ENCODE results near the gene PPIF. TPM values are rescaled to one million over a fixed set of nuclear protein-coding genes. Genes with fewer than 3 reads are reported as not detected.

PPIF gene
- total and polyA plus RNA-seq, 2 donors: 13.6 to 34.9 TPM

DNA sequence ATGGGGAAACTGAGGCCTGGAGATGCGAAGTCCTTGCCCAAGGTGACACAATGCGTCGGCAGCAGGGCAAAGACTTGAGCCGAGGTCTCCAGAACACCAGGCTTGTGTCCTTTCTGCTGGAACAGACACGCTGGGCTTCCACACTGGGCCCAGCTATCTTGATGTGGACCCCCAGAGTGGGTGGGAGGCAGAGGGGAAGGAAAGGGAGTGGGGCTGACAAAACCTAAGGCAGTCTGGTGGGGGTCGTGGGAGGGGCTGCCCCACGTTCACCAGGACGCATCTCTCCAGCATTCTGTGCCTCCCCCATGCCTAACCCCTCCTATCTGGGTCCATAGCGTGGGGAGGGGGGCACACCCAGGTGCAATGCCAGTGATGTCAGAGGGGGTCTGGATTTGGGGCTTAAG, 38.1 kb downstream of the PPIF start:
- DNase-seq (ENCODE audit: low read depth in 6 of 9, low spot score in 9 of 9): no peak

DNA sequence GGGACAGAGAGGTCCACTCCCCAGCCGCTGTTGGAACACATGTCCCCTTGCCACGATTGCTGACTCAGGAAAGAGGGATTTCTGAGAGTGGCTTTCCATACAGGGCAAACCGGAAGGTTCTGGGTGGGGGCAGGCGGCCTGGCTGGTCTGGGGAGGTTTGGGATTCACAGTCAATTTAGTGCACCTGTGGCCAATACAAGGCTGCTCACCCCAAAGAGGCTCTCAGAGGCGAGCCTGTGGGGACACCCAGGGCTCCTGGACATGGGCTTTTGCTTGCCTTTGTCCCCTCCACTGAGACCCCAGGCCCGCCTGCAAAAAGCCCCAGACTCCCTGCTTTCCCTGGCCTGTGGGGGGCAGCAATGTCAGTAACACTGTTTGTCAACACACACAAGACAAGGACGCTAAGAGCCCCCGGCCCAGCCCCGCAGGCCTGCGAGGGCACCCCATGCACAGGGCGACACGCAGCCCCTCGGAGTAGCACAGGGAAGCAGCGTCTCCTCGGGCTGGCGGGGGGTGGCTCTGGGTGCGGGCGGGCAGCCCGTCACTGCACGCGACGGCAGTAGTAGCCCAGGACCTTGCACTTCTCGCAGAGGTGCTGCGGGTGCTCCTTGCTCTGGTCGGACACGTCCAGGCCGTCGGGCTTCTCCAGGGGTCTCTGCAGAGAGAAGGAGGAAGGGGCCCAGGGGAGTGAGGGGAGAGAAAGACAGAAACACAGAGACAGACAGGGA, 38.7 kb downstream of the PPIF start:
- peaks cover 0 to 8% of the 10 kb centered on the region in 2 donors for H3K4me1 ChIP-seq (ENCODE audit: control insufficient read depth in 2 of 2, insufficient read depth in 2 of 2, low read length in 2 of 2)
- H3K27me3 ChIP-seq (ENCODE audit: control insufficient read depth in 2 of 2, insufficient read depth in 1 of 2, low read length in 1 of 2): no peaks in the 10 kb centered on the region
- H3K9me3 ChIP-seq (ENCODE audit: control insufficient read depth in 2 of 2, insufficient read depth in 1 of 2, low read length in 1 of 2): no peaks in the 10 kb centered on the region
- no peak for DNase-seq (ENCODE audit: low read depth in 6 of 9, low spot score in 9 of 9)
- WGBS: 96% methylated on average over 28 of the region's 28 CpGs
- H3K36me3 ChIP-seq (ENCODE audit: control insufficient read depth in 2 of 2, insufficient read depth in 2 of 2, low read length in 1 of 2): no peaks in the 10 kb centered on the region
- no peak overlapping the region for H3K27ac ChIP-seq (ENCODE audit: low read depth in 1 of 2, low read length in 1 of 2)
- H3K4me3 ChIP-seq (ENCODE audit: low read length in 2 of 2): no peak overlapping the region

More for the DNA sequence above, 38.1 kb downstream of the PPIF start:
- no peaks in the 10 kb centered on the region for H3K27me3 ChIP-seq (ENCODE audit: control insufficient read depth in 2 of 2, insufficient read depth in 1 of 2, low read length in 1 of 2)
- no peak overlapping the region for H3K27ac ChIP-seq (ENCODE audit: low read depth in 1 of 2, low read length in 1 of 2)
- H3K4me3 ChIP-seq (ENCODE audit: low read length in 2 of 2): no peak overlapping the region
- H3K9me3 ChIP-seq (ENCODE audit: control insufficient read depth in 2 of 2, insufficient read depth in 1 of 2, low read length in 1 of 2): no peaks in the 10 kb centered on the region
- no peaks in the 10 kb centered on the region for H3K36me3 ChIP-seq (ENCODE audit: control insufficient read depth in 2 of 2, insufficient read depth in 2 of 2, low read length in 1 of 2)
- peaks cover 0 to 2% of the 10 kb centered on the region in 2 donors for H3K4me1 ChIP-seq (ENCODE audit: control insufficient read depth in 2 of 2, insufficient read depth in 2 of 2, low read length in 2 of 2)
- WGBS: 94% methylated on average over 9 of the region's 9 CpGs

DNA sequence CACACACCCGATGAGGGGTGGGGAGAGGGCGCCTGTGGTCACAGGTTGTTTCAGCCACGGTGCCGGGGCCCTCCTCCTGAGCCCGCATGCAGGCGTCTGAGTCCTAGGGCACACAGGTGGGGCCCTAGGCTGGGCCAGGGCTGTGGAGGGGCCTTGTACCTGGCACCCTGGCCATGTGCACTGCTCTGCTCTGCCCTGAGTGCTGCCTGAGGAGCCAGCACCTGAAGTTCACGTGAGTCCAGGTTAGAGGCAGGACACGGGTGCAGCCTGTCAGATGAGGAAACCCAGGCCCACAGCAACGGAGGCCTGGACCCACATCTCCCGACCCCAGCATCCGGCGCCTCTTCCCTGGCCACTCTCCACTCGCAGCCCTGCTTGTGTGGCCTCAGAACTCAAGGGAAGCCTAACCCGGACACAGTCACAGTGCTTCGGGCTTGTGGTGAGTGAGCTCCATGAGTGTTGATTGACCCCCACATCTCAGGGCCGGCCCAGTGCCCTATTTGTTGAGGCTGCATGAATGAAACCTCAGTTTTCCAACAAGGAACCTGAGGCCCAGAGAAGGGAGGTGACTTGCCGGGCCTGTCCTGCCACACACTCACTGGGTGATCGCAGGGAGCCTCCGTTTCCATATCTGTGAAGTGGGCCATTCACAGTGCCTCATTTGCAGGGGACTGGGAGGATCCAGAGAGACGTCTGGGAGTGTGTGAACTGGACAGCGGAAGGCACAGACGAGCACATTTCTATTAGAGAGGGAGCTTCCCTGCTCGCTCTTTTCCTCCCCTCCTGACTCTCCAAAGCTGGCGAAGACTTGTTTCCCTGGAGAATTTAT, 39.6 kb downstream of the PPIF start:
- Histone ChIP-seq H3K4me3 (ENCODE audit: low read length in 2 of 2) (no peak overlapping the region), H3K27ac (ENCODE audit: low read depth in 1 of 2, low read length in 1 of 2) (no peak overlapping the region), H3K27me3 (ENCODE audit: control insufficient read depth in 2 of 2, insufficient read depth in 1 of 2, low read length in 1 of 2) (no peaks in the 10 kb centered on the region), H3K9me3 (ENCODE audit: control insufficient read depth in 2 of 2, insufficient read depth in 1 of 2, low read length in 1 of 2) (no peaks in the 10 kb centered on the region), H3K36me3 (ENCODE audit: control insufficient read depth in 2 of 2, insufficient read depth in 2 of 2, low read length in 1 of 2) (no peaks in the 10 kb centered on the region), H3K4me1 (ENCODE audit: control insufficient read depth in 2 of 2, insufficient read depth in 2 of 2, low read length in 2 of 2) (peaks cover 0 to 8% of the 10 kb centered on the region in 2 donors)
- no peak for DNase-seq (ENCODE audit: low read depth in 6 of 9, low spot score in 9 of 9)
- 86% methylated on average over 24 of the region's 24 CpGs for WGBS

DNA sequence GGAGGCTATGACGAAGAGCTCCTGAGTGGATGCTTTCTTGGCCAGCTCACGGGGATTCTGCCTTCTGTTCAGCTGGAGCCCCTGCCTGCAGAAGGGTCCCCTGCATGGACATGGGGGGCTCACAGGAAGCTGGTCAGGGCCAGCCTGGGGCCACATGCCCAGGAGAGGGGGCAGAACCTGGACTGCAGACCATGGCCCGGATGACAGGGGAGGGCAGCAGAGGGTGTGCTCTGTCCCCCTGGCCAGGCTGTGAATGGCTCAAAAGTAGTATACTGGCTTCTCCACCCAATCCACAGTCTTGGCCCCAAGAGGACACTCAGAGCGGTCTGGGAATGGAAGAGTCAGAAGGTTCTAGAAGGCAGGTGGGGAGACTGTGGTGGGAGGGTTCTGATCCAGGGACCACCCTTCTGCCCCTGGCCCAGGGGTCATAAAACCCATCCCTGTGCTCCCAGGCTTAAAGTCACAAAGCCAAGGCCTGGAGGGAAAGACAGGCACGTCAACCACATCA, 40.3 kb downstream of the PPIF start:
- no peak overlapping the region for H3K4me3 ChIP-seq (ENCODE audit: low read length in 2 of 2)
- WGBS: 86% methylated on average over 5 of the region's 5 CpGs
- H3K9me3 ChIP-seq (ENCODE audit: control insufficient read depth in 2 of 2, insufficient read depth in 1 of 2, low read length in 1 of 2): no peaks in the 10 kb centered on the region
- H3K4me1 ChIP-seq (ENCODE audit: control insufficient read depth in 2 of 2, insufficient read depth in 2 of 2, low read length in 2 of 2): peaks cover 0 to 8% of the 10 kb centered on the region in 2 donors
- H3K27me3 ChIP-seq (ENCODE audit: control insufficient read depth in 2 of 2, insufficient read depth in 1 of 2, low read length in 1 of 2): no peaks in the 10 kb centered on the region
- no peak overlapping the region for H3K27ac ChIP-seq (ENCODE audit: low read depth in 1 of 2, low read length in 1 of 2)
- DNase-seq (ENCODE audit: low read depth in 6 of 9, low spot score in 9 of 9): no peak
- no peaks in the 10 kb centered on the region for H3K36me3 ChIP-seq (ENCODE audit: control insufficient read depth in 2 of 2, insufficient read depth in 2 of 2, low read length in 1 of 2)

- 88% methylated on average over 11 of the region's 11 CpGs for WGBS
- Histone ChIP-seq H3K4me3 (ENCODE audit: low read length in 2 of 2) (no peak overlapping the region), H3K36me3 (ENCODE audit: control insufficient read depth in 2 of 2, insufficient read depth in 2 of 2, low read length in 1 of 2) (no peaks in the 10 kb centered on the region), H3K27ac (ENCODE audit: low read depth in 1 of 2, low read length in 1 of 2) (no peak overlapping the region), H3K27me3 (ENCODE audit: control insufficient read depth in 2 of 2, insufficient read depth in 1 of 2, low read length in 1 of 2) (no peaks in the 10 kb centered on the region), H3K9me3 (ENCODE audit: control insufficient read depth in 2 of 2, insufficient read depth in 1 of 2, low read length in 1 of 2) (no peaks in the 10 kb centered on the region), H3K4me1 (ENCODE audit: control insufficient read depth in 2 of 2, insufficient read depth in 2 of 2, low read length in 2 of 2) (peaks cover 0 to 8% of the 10 kb centered on the region in 2 donors)
- DNase-seq (ENCODE audit: low read depth in 6 of 9, low spot score in 9 of 9): no peak
Observed at GRCh38 chr10:79387974-79388850, 40.9 kb downstream of the PPIF start.

- Histone ChIP-seq H3K27me3 (ENCODE audit: control insufficient read depth in 2 of 2, insufficient read depth in 1 of 2, low read length in 1 of 2) (no peaks in the 10 kb centered on the region), H3K27ac (ENCODE audit: low read depth in 1 of 2, low read length in 1 of 2) (no peak overlapping the region), H3K9me3 (ENCODE audit: control insufficient read depth in 2 of 2, insufficient read depth in 1 of 2, low read length in 1 of 2) (no peaks in the 10 kb centered on the region), H3K36me3 (ENCODE audit: control insufficient read depth in 2 of 2, insufficient read depth in 2 of 2, low read length in 1 of 2) (no peaks in the 10 kb centered on the region), H3K4me1 (ENCODE audit: control insufficient read depth in 2 of 2, insufficient read depth in 2 of 2, low read length in 2 of 2) (peaks cover 0 to 8% of the 10 kb centered on the region in 2 donors), H3K4me3 (ENCODE audit: low read length in 2 of 2) (no peak overlapping the region)
- no peak for DNase-seq (ENCODE audit: low read depth in 6 of 9, low spot score in 9 of 9)
- 100% methylated on average over 2 of the region's 2 CpGs for WGBS
Observed at GRCh38 chr10:79390057-79390456, 42.8 kb downstream of the PPIF start.

GRCh38 chr10:79390551-79391229, 43.4 kb downstream of the PPIF start:
- peaks cover 0 to 8% of the 10 kb centered on the region in 2 donors for H3K4me1 ChIP-seq (ENCODE audit: control insufficient read depth in 2 of 2, insufficient read depth in 2 of 2, low read length in 2 of 2)
- peak overlapping the region in 1 of 2 donors; percentile 2 for H3K4me3 ChIP-seq (ENCODE audit: low read length in 2 of 2)
- H3K27me3 ChIP-seq (ENCODE audit: control insufficient read depth in 2 of 2, insufficient read depth in 1 of 2, low read length in 1 of 2): no peaks in the 10 kb centered on the region
- no peaks in the 10 kb centered on the region for H3K9me3 ChIP-seq (ENCODE audit: control insufficient read depth in 2 of 2, insufficient read depth in 1 of 2, low read length in 1 of 2)
- H3K36me3 ChIP-seq (ENCODE audit: control insufficient read depth in 2 of 2, insufficient read depth in 2 of 2, low read length in 1 of 2): no peaks in the 10 kb centered on the region
- H3K27ac ChIP-seq (ENCODE audit: low read depth in 1 of 2, low read length in 1 of 2): no peak overlapping the region
- WGBS: 23% methylated on average over 16 of the region's 16 CpGs
- peak in 7 of 9 donors; percentile 21 to 71 (median 38) for DNase-seq (ENCODE audit: low read depth in 6 of 9, low spot score in 9 of 9)

DNA sequence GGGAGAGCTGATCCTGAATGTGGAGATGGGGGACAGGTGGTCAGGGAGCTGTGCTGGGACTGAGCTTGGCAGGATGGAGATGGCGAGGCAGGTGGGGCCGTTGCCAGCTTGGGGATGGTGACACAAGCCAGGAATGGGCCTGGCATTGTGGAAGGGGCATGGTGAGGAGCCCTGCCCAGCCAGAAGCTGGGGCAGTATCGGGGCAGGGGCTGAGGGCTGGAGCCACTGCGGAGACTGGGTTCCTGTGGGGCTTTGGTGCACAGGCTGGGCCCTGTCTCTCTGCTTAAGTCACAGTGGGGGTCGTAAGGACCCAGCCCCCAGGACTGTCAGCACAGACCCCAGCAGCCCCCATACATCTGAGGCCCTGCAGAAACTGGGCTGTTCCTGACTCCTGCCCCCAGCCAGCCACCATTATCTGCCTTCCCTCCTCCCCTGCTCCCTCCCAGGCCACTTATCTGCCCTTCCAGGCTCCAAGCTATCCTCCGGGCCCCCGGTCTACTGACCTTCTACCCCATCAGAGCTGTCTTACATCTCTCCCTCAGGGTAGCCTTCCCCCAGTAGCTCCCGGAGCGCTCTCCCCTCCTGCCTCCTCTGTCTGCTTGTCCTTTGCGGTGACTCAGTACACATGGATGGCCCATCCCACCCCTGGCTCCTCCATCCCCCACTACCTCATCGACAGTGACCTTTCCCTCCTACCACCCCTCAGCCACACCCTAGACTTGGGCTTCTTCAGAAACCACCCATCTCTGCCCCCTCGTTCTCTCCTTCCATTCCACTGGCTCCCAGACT, 44.2 kb downstream of the PPIF start:
- Histone ChIP-seq H3K27ac (ENCODE audit: low read depth in 1 of 2, low read length in 1 of 2) (no peak overlapping the region), H3K4me1 (ENCODE audit: control insufficient read depth in 2 of 2, insufficient read depth in 2 of 2, low read length in 2 of 2) (peaks cover 0 to 8% of the 10 kb centered on the region in 2 donors)

More for the DNA sequence above, 44.2 kb downstream of the PPIF start:
- Histone ChIP-seq H3K9me3 (ENCODE audit: control insufficient read depth in 2 of 2, insufficient read depth in 1 of 2, low read length in 1 of 2) (no peaks in the 10 kb centered on the region), H3K4me3 (ENCODE audit: low read length in 2 of 2) (no peak overlapping the region), H3K36me3 (ENCODE audit: control insufficient read depth in 2 of 2, insufficient read depth in 2 of 2, low read length in 1 of 2) (no peaks in the 10 kb centered on the region), H3K27me3 (ENCODE audit: control insufficient read depth in 2 of 2, insufficient read depth in 1 of 2, low read length in 1 of 2) (no peaks in the 10 kb centered on the region)
- WGBS: 97% methylated on average over 12 of the region's 12 CpGs
- DNase-seq (ENCODE audit: low read depth in 6 of 9, low spot score in 9 of 9): no peak

All from thymus (tissue), 11 donors.